Thyroid gland (tissue), 4 donors: Measurements from ENCODE around the gene B3GNT5. TPM values are rescaled to one million over a fixed set of nuclear protein-coding genes. Genes with fewer than 3 reads are reported as not detected.
A peak's percentile ranks its signal among the peaks of the same experiment; 100 is the strongest.

Experiments used
- DNase-seq, 2 donors: peaks; one replicate each; pipeline ENCODE4 v3.0.0-alpha.2; 2019
- H3K27ac ChIP-seq, 3 donors: fragments of 200-600 bp; sonication (generic); 1 replicate in 2 of 3; 2 replicates in 1 of 3; pipeline ENCODE4 v1.5.1; 2016 to 2019; ENCODE audit warnings: mild to moderate bottlenecking in 1 of 3, moderate library complexity in 1 of 3
- H3K27me3 ChIP-seq: fragments of 200-600 bp; sonication (generic); one replicate; pipeline ENCODE4 v1.5.1; 2019
- H3K36me3 ChIP-seq, 2 donors: fragments of 200-600 bp; sonication (generic); one replicate each; pipeline ENCODE4 v1.5.1; 2016 to 2019
- H3K4me1 ChIP-seq, 2 donors: fragments of 200-600 bp; sonication (generic); one replicate each; pipeline ENCODE4 v1.5.1; 2017 to 2019
- H3K4me3 ChIP-seq, 3 donors: fragments of 200-600 bp; sonication (generic); replicated peaks in 1 of 3; 1 replicate in 2 of 3; 2 replicates in 1 of 3; pipeline ENCODE4 v1.5.1; 2016; ENCODE audit warnings: mild to moderate bottlenecking in 1 of 3
- H3K9me3 ChIP-seq: fragments of 200-600 bp; sonication (generic); one replicate; pipeline ENCODE4 v1.5.1; 2017
- POLR2A ChIP-seq, 2 donors: fragments of 450-650 bp; IDR thresholded peaks; one replicate each; pipeline ENCODE4 v1.6.1; 2017; ENCODE audit warnings: antibody characterized with exemption in 2 of 2, mild to moderate bottlenecking in 2 of 2, moderate library complexity in 1 of 2
- whole genome bisulfite sequencing, 2 donors: methylation state at CpG; one replicate each; pipeline ENCODE4 v1.1.5; 2017; 5-methylcytosine and 5-hydroxymethylcytosine counted together
- intact Hi-C: fragments of 100-400 bp; cut with DNase I; formaldehyde crosslinking; loops from one replicate; pipeline ENCODE4 v1.15.1; 2023
- total RNA-seq, 4 donors: library from RNA; depleted of rRNA; stranded (reverse); fragments of >200 nt; gene quantifications; one replicate each; pipeline ENCODE4 v1.2.3, GENCODE V29; 2016
- TF ChIP-seq, protein P1 (sequence below), 6 experiments: fragments of 200-600 bp in 3 of 6; fragments of 450-650 bp in 3 of 6; sonication (generic) in 3 of 6; IDR thresholded peaks; one replicate each; pipeline ENCODE4 v1.5.1; 2016 to 2019; ENCODE audit warnings: antibody characterized with exemption in 6 of 6, mild to moderate bottlenecking in 2 of 6, inconsistent platforms in 1 of 6, moderate library complexity in 1 of 6

B3GNT5 gene
- total RNA-seq, 4 donors from 2014 or later, result 5.2 to 10.6 (median 7.1) TPM

DNA sequence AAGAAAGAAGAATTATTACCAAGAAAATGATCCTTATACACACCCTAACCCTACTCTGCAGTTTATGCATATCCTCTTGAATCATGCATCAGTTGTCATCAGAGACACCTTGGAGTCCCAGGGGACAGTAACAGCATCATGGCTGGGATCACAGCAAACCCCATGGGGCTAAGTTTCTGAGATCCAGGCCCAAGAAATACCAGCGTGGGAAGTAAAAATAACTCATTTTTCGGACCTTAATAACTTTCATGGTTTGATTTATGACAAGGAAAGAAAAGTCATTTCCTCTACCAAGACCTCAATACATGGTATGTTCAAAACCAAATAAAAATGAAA lies 38.8 kb upstream of the B3GNT5 start:
- Histone ChIP-seq H3K4me3 (no peak overlapping the region), H3K27me3 (no peaks in the 10 kb centered on the region), H3K4me1 (no peaks in the 10 kb centered on the region), H3K36me3 (no peaks in the 10 kb centered on the region), H3K9me3 (no peaks in the 10 kb centered on the region), H3K27ac (peak overlapping the region in 1 of 3 donors; percentile 15)
- no peak for TF ChIP-seq POLR2A (IDR thresholded peaks at IDR 0.05)
- TF ChIP-seq, protein P1, sequence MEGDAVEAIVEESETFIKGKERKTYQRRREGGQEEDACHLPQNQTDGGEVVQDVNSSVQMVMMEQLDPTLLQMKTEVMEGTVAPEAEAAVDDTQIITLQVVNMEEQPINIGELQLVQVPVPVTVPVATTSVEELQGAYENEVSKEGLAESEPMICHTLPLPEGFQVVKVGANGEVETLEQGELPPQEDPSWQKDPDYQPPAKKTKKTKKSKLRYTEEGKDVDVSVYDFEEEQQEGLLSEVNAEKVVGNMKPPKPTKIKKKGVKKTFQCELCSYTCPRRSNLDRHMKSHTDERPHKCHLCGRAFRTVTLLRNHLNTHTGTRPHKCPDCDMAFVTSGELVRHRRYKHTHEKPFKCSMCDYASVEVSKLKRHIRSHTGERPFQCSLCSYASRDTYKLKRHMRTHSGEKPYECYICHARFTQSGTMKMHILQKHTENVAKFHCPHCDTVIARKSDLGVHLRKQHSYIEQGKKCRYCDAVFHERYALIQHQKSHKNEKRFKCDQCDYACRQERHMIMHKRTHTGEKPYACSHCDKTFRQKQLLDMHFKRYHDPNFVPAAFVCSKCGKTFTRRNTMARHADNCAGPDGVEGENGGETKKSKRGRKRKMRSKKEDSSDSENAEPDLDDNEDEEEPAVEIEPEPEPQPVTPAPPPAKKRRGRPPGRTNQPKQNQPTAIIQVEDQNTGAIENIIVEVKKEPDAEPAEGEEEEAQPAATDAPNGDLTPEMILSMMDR (IDR thresholded peaks at IDR 0.05), result no peak
- DNase-seq, result no peak
- WGBS, 2 donors, result 56 to 71% methylated on average over 2 of the region's 2 CpGs
- intact Hi-C loops, result no loop called here

DNA sequence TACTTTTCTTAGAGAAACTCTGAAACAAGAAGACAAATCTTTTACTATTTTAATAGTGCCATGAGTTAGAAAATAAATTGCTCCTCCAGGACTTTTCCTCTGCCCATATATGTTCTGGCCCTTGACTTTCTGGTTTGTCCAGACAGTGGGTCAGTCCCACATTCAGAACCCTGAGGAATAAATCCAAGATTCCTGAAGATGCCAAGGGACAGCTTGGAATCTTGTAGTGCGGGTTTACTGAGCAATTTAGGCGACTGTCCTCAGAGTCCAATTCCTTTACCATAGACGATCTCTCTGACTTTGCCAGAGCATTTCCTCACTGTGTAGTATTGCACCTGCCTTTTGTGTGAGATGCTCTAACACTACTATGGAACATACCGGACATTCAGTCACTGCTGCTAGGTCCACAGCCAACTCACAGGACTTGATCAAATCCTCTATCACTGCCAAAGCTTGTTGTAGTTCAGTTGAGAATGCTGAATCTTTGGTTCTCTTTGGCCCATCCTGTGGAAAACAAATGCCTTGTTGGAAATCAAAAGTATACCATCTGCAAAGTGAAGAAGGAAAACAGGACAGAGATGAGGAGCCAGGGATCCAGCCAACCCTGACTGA lies 37.4 kb upstream of the B3GNT5 start:
- no peaks in the 10 kb centered on the region for H3K9me3 ChIP-seq
- no peak overlapping the region for H3K27ac ChIP-seq
- H3K4me3 ChIP-seq, result no peak overlapping the region
- H3K4me1 ChIP-seq, result no peaks in the 10 kb centered on the region
- no peak for DNase-seq
- 72 to 80% methylated on average over 4 of the region's 4 CpGs for WGBS, 2 donors
- intact Hi-C loops, result no loop called here
- no peaks in the 10 kb centered on the region for H3K27me3 ChIP-seq
- H3K36me3 ChIP-seq, result no peaks in the 10 kb centered on the region
- TF ChIP-seq, protein P1 (IDR thresholded peaks at IDR 0.05), result no peak
- TF ChIP-seq POLR2A (IDR thresholded peaks at IDR 0.05), result no peak

DNA sequence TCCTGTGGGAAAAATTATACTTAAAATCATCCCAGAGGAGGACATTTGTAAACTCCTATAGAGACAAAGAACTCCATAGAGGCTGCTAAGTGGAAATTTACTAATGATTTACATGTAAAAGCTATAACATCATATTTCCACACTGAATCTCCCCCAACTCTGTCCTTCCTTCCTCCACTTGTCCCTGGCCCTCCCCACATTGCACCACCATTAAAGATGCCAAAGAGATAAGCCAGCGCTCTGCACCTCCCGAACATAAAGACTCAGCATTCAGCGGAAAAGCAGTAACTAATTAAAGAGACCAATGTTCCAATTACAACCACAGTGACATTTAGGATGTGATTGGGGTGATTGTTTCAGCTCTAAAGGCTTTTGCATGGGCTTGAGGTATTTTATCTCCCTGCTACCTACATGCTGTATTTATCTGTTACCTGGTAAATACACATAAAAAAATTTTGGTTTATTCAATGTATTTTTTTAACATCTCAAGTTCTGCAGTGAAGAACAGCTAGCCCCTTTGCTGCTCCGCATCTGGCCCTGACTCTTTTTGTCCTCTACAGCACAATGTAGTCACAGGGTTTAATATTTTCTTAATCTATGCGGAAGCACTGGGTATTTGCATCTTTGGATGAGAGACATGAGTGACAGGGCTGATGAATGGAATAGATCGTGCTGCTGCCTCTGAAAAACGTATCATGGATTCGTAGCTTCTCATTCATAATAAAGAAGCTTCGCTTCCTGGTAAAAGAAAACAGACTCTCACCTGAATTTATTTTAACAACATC lies 35.3 kb upstream of the B3GNT5 start:
- Histone ChIP-seq H3K27me3 (no peaks in the 10 kb centered on the region), H3K9me3 (no peaks in the 10 kb centered on the region), H3K4me3 (no peak overlapping the region), H3K27ac (no peak overlapping the region), H3K36me3 (no peaks in the 10 kb centered on the region), H3K4me1 (no peaks in the 10 kb centered on the region)
- intact Hi-C loops, result no loop called here
- WGBS, 2 donors, result 83 to 84% methylated on average over 9 of the region's 9 CpGs
- no peak for TF ChIP-seq POLR2A (IDR thresholded peaks at IDR 0.05)
- TF ChIP-seq, protein P1 (IDR thresholded peaks at IDR 0.05), result no peak
- DNase-seq, result no peak

DNA sequence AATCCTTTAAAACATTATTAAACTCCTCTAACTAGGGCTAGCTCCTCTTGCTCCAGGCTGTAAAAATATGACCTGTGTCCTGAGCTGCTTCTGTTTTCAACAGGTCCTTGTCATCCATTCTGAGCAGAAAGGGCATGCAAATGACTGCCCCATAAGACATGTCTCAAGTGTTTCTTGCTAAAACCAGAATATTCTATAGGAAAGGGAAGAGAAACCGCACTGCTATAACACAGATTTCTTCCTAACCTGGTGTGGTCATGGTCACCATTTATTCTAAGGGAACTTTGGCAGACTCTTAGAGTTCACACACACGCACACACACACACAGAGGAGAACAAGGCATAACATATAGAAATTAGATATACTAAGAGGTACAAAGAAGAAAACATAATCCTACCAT lies 34.2 kb upstream of the B3GNT5 start:
- Histone ChIP-seq H3K36me3 (no peaks in the 10 kb centered on the region), H3K27ac (no peak overlapping the region), H3K27me3 (no peaks in the 10 kb centered on the region), H3K4me3 (no peak overlapping the region), H3K9me3 (no peaks in the 10 kb centered on the region), H3K4me1 (no peaks in the 10 kb centered on the region)
- 81 to 88% methylated on average over 2 of the region's 2 CpGs for WGBS, 2 donors
- DNase-seq, result no peak
- no peak for TF ChIP-seq POLR2A (IDR thresholded peaks at IDR 0.05)
- TF ChIP-seq, protein P1 (IDR thresholded peaks at IDR 0.05), result no peak
- intact Hi-C loops, result no loop called here

DNA sequence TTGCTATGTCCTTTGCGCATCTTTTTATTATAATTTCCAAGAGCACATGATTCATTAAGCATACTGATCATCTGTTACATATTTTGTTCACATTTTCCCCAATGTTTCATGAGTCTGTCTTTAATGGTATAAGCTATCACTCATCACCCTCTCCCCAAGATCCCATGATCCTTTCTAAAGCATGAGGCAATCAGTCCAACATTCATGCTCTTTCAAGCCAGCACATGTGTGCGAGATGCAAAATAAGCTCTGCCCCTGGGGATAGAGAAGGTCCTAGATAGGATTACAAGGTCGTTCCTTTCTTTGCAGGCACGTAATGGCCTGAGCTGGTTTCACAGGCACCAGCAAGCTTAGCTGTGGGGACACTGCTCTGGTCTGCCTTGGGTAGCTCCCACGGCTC lies 32.2 kb upstream of the B3GNT5 start:
- Histone ChIP-seq H3K9me3 (no peaks in the 10 kb centered on the region), H3K27ac (no peak overlapping the region), H3K36me3 (no peaks in the 10 kb centered on the region), H3K4me3 (no peak overlapping the region), H3K27me3 (no peaks in the 10 kb centered on the region), H3K4me1 (no peaks in the 10 kb centered on the region)
- no peak for DNase-seq
- WGBS, 2 donors, result 71 to 77% methylated on average over 5 of the region's 5 CpGs
- intact Hi-C loops, result no loop called here
- no peak for TF ChIP-seq POLR2A (IDR thresholded peaks at IDR 0.05)
- TF ChIP-seq, protein P1 (IDR thresholded peaks at IDR 0.05), result no peak
